ENCODE results near the gene CEL.

GRCh38 chr9:133037775-133038515 is 23.8 kb upstream of the CEL start:
- TF ChIP-seq POLR2A (IDR thresholded peaks at IDR 0.05) (no peak), CTCF (IDR thresholded peaks at IDR 0.05) (no peak)

Data from testis (tissue), 2 donors.